Fibroblast of mammary gland (primary cell): ENCODE measurements around the gene ITK.

ENCODE experiments used
- DNase-seq: peaks from one replicate; pipeline ENCODE4 v3.0.0-alpha.2; 2010; ENCODE audit warnings: low read depth
- H3K4me3 ChIP-seq: 2 replicates; pipeline ENCODE4 v1.5.1; 2011; ENCODE audit warnings: low read depth, mild to moderate bottlenecking, low read length, moderate library complexity; ENCODE audit not compliant: control insufficient read depth
- TF ChIP-seq, protein P1 (sequence below): conservative IDR thresholded peaks from 2 replicates; pipeline ENCODE4 v1.5.1; 2011; ENCODE audit warnings: low read depth, low read length, inconsistent platforms; ENCODE audit not compliant: control insufficient read depth, insufficient read depth

Gene ITK

DNA sequence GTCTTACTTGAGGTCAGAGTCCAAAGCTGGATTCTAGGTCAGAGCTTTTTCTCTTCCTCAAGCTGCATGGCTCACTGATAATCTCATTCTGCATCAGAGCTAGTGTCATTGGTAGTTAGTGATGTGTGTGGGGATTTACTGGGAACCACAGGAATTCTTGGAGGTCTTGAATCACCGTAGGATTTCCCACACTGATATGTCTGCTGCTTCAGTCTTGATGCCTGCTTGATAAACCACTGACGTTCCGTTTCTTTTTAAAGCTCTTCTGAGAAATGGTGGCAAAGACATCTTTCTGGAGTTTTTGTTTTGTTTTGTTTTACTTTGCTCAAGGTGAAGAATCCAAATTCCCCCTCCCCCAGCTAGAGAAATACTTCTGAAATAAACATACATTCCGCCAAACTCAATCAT is 13.4 kb upstream of the ITK start:
- DNase-seq: peak; percentile 34
- no peak overlapping the region for H3K4me3 ChIP-seq
- TF ChIP-seq, protein P1, sequence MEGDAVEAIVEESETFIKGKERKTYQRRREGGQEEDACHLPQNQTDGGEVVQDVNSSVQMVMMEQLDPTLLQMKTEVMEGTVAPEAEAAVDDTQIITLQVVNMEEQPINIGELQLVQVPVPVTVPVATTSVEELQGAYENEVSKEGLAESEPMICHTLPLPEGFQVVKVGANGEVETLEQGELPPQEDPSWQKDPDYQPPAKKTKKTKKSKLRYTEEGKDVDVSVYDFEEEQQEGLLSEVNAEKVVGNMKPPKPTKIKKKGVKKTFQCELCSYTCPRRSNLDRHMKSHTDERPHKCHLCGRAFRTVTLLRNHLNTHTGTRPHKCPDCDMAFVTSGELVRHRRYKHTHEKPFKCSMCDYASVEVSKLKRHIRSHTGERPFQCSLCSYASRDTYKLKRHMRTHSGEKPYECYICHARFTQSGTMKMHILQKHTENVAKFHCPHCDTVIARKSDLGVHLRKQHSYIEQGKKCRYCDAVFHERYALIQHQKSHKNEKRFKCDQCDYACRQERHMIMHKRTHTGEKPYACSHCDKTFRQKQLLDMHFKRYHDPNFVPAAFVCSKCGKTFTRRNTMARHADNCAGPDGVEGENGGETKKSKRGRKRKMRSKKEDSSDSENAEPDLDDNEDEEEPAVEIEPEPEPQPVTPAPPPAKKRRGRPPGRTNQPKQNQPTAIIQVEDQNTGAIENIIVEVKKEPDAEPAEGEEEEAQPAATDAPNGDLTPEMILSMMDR: no peak

DNA sequence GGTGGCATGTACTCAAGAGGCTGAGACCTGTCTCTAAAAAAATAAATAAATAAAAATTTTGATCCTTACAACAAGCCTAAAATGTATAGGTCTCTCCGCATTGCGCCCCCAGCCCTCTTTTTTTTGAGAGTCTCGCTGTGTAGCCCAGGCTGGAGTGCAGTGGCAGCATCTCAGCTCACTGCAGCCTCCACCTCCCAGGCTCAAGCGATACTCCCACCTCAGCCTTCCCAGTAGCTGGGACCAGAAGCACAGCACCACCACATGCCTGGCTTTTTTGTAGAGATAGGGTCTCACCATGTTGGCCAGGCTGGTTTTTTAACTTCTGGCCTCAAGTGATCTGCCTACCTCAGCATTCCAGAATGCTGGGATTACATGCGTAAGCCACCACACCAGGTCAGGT is 12.4 kb upstream of the ITK start:
- TF ChIP-seq, protein P1: no peak
- H3K4me3 ChIP-seq: no peak overlapping the region
- DNase-seq: no peak

DNA sequence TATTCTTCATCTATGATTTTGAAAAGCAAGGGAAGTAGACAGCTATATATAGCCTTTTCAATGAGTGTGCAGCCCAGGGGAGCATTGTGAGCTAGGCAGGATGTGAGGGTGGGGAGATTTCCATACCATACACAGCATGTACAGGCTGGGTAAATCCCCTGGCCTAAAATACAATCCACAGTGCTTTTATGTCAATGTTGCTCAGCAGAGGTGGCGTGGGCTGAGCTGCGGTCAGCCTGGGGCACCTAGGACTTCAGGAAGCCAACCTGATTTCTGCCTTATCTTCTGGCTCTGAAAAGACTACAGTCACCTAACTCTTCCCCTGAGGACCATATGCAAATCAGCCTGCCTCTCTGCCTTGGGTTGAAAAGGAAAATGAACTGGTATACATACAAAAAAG is 8.2 kb upstream of the ITK start:
- H3K4me3 ChIP-seq: no peak overlapping the region
- no peak for DNase-seq
- TF ChIP-seq, protein P1: no peak

DNA sequence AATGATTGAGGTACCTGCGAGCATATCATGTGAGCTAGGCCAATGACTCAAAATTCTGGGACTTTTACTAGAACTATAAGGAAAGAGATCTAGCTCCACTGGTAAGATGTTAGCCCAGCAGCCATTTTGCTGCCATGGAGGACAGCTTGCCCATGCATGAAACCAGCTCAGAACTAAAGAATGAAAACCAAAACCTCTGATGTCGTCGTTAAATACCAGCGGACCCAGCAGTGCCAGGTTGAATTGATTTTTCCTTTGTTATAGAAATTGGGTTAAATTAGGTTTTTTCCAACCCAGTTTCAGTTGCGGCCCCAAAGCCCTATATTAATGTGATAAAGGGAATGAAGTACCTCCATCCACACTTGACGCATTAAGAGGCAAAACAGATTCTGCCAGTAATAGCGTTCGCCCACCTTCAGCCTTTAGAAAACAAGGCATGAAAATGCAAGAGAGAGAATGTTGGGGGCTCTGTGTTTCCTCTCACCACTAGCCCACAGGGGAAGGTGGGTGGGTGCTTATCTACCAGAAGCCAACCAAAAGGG is 5.5 kb upstream of the ITK start:
- TF ChIP-seq, protein P1: no peak
- H3K4me3 ChIP-seq: no peak overlapping the region
- no peak for DNase-seq

DNA sequence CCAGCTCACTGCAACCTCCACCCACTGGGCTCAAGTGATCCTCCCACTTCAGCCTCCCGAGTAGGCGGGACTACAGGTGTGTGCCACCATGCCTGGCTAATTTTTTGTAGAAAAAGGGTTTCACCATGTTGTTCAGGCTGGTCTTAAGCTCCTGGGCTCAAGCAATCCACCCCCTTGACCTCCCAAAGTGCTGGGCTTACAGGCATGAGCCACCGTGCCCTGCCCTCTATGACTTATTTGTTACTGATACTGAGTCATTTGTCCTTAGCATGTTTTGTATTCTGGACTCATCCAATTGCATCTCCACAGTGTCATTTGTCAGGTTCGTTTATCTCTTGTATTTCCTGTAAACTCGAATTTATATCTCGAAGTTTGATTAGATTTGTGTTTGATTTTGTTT is 2.7 kb upstream of the ITK start:
- DNase-seq: peak; percentile 8
- TF ChIP-seq, protein P1: no peak

DNA sequence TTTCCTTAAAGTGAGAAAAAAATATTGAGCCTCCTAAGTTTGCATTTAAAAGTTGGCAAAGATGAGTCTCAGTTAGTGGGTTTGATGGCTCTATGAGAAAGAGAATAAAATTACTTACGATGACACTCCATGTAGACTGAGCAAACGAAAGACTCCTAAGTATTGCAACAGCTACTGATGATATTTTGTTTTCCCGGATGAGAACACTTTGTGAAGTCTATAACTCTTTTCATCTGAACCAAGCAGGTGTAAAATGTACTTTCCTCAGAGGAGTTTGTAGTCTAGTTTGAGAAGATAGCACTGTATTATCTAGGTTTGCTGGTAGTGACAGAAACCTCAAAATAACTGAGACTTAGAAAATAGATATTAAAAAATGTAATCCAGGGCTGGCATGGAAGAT is 1.7 kb upstream of the ITK start:
- TF ChIP-seq, protein P1: no peak
- no peak overlapping the region for H3K4me3 ChIP-seq
- DNase-seq: no peak

More for the DNA sequence above, 2.7 kb upstream of the ITK start:
- no peak overlapping the region for H3K4me3 ChIP-seq
